ENCODE data around the gene CYP11A1.

Gene CYP11A1

DNA sequence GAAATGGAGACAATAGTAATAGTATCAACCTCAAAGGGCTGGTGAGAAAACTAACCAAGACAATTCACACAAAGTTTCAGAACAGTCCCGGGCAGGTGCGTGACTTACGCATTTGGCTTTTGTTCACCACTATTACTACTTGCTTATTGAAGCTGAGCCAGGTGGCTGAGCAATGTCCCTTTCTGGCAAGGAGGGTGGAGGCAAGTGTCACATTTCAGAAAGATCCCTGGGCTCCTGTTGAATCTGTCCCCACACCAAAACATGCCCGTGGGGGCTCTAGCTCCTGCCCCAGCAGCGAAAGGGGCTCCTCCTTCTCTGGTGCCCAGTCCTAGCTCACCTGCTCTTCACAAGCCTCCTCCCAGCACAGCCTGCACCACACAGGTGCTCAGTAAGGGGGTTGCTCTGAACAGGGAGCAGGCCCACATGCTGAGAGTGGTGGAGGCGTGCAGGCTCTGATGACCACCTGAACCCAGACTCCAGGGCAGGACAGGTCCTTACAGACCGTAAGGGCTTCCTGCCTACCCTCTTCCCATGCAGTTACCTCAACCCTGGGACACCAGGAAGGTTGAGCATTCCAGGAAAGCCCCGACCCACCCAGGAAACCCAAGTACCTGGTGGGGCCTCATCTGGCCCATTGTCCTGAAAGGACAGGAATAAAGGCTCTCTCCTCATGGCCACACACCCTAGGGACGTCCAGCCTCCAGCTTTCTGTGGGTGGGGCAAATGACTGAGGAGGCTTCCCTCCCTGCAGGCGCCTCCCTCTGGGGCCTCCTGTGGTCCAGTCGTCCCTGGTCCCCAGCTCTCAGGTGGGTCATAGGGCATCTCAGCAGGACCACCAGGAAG, 33.7 kb upstream of the CYP11A1 start:
- H3K4me1 ChIP-seq: no peaks in the 10 kb centered on the region
- no peaks in the 10 kb centered on the region for H3K9me3 ChIP-seq (ENCODE audit: control insufficient read depth, low read length)
- H3K4me3 ChIP-seq (ENCODE audit: low read depth, low read length): no peak overlapping the region
- no peaks in the 10 kb centered on the region for H3K27me3 ChIP-seq (ENCODE audit: control insufficient read depth, insufficient read depth, low read length)
- H2AFZ ChIP-seq: no peak overlapping the region
- no peaks in the 10 kb centered on the region for H3K79me2 ChIP-seq
- TF ChIP-seq, protein P1, sequence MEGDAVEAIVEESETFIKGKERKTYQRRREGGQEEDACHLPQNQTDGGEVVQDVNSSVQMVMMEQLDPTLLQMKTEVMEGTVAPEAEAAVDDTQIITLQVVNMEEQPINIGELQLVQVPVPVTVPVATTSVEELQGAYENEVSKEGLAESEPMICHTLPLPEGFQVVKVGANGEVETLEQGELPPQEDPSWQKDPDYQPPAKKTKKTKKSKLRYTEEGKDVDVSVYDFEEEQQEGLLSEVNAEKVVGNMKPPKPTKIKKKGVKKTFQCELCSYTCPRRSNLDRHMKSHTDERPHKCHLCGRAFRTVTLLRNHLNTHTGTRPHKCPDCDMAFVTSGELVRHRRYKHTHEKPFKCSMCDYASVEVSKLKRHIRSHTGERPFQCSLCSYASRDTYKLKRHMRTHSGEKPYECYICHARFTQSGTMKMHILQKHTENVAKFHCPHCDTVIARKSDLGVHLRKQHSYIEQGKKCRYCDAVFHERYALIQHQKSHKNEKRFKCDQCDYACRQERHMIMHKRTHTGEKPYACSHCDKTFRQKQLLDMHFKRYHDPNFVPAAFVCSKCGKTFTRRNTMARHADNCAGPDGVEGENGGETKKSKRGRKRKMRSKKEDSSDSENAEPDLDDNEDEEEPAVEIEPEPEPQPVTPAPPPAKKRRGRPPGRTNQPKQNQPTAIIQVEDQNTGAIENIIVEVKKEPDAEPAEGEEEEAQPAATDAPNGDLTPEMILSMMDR (IDR thresholded peaks at IDR 0.05): no peak
- H3K27ac ChIP-seq: no peak overlapping the region
- no peak overlapping the region for H3K4me2 ChIP-seq (ENCODE audit: low read length)
- no peaks in the 10 kb centered on the region for H3K36me3 ChIP-seq (ENCODE audit: control insufficient read depth, insufficient read depth, low read length)
- no peak overlapping the region for H3K9ac ChIP-seq

DNA sequence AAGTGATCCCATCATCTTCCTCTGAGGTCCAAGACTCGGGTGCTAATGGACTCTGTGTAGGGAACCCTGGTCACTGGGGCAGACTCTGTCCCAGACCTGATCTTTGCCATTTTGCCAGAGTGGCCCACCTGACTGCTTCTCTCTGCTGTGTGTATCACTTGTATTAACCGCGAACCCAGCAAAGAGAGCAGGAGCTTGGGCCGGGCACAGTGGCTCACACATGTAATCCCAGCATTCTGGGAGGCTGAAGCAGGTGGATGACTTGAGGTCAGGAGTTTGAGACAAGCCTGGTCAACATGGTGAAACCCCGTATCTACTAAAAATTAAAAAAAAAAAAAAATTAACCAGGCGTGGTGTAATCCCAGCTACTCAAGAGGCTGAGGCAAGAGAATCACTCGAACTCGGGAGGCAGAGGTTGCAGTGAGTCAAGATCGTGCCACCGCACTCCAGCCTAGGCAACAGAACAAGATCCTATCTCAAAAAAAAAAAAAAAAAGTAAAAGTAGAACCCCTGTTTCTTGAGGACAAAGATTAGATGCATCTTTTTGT, 32.9 kb upstream of the CYP11A1 start:
- no peaks in the 10 kb centered on the region for H3K79me2 ChIP-seq
- H2AFZ ChIP-seq: no peak overlapping the region
- no peak overlapping the region for H3K4me3 ChIP-seq (ENCODE audit: low read depth, low read length)
- H3K9ac ChIP-seq: no peak overlapping the region
- H3K36me3 ChIP-seq (ENCODE audit: control insufficient read depth, insufficient read depth, low read length): no peaks in the 10 kb centered on the region
- H3K4me1 ChIP-seq: no peaks in the 10 kb centered on the region
- no peaks in the 10 kb centered on the region for H3K27me3 ChIP-seq (ENCODE audit: control insufficient read depth, insufficient read depth, low read length)
- H3K27ac ChIP-seq: no peak overlapping the region
- TF ChIP-seq, protein P1 (IDR thresholded peaks at IDR 0.05): no peak
- H3K4me2 ChIP-seq (ENCODE audit: low read length): no peak overlapping the region
- H3K9me3 ChIP-seq (ENCODE audit: control insufficient read depth, low read length): no peaks in the 10 kb centered on the region

DNA sequence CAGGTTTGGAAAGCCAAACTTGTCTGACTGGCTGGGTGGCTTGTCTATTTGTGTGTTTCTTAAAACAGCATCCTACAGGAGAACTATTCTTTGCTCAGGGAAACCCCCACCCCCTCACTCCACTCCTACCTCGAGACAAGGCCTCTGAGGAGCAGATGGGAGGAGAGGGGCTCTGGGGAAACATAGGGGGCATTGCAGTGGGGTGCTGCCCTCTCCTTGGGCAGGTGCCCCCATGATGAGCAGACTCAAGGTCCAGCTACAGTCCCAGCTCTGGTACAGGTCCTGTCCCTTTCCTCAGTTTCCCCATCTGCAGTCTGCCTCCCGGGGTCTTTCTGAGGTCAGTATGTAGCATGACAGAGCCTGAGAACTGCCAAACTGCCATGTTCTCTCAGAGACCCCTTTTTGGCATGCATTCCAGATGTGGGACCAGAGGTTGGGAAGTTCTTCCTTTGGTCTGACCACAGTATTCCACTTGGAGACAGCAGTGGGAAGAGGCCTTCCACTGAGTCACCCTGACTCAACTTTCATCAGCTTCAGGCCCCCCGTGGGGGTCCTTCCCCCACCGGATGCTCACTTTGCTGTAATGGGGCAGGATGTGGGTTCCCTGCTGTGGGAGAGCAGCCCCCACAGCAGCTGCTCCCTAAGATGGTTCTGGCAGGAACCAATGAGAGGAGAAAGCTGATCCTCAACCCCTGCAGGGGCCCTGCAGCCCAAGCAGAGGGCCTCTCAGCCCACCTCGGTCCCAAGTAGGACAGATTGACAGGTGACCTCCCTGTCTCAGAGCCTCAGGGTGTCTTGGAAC, 32.3 kb upstream of the CYP11A1 start:
- H3K4me3 ChIP-seq (ENCODE audit: low read depth, low read length): no peak overlapping the region
- H3K27me3 ChIP-seq (ENCODE audit: control insufficient read depth, insufficient read depth, low read length): no peaks in the 10 kb centered on the region
- no peaks in the 10 kb centered on the region for H3K9me3 ChIP-seq (ENCODE audit: control insufficient read depth, low read length)
- H3K79me2 ChIP-seq: no peaks in the 10 kb centered on the region
- no peaks in the 10 kb centered on the region for H3K4me1 ChIP-seq
- no peaks in the 10 kb centered on the region for H3K36me3 ChIP-seq (ENCODE audit: control insufficient read depth, insufficient read depth, low read length)
- H2AFZ ChIP-seq: no peak overlapping the region
- no peak overlapping the region for H3K9ac ChIP-seq
- H3K4me2 ChIP-seq (ENCODE audit: low read length): no peak overlapping the region
- TF ChIP-seq, protein P1 (IDR thresholded peaks at IDR 0.05): no peak
- H3K27ac ChIP-seq: no peak overlapping the region

DNA sequence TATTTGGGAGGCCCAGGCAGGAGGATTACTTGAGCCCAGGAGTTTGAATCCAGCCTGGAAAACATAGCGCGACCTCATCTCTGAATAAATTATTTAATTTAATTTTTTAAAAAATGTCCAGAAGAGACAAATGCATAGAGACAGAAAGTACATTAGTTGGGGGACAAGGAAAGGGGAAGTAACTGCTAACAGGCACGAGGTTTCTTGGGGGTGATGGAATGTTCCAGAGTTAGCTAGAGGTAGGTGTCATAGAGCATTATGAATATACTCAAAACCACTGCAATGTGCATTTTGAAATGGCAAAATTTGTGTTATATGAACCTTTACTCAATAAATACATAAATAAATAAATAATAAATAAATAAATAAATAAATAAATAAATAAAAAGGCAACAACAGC, 31.7 kb upstream of the CYP11A1 start:
- no peak overlapping the region for H3K4me2 ChIP-seq (ENCODE audit: low read length)
- no peaks in the 10 kb centered on the region for H3K4me1 ChIP-seq
- H3K9me3 ChIP-seq (ENCODE audit: control insufficient read depth, low read length): no peaks in the 10 kb centered on the region
- H3K27ac ChIP-seq: no peak overlapping the region
- H3K9ac ChIP-seq: no peak overlapping the region
- no peaks in the 10 kb centered on the region for H3K27me3 ChIP-seq (ENCODE audit: control insufficient read depth, insufficient read depth, low read length)
- H3K36me3 ChIP-seq (ENCODE audit: control insufficient read depth, insufficient read depth, low read length): no peaks in the 10 kb centered on the region
- H2AFZ ChIP-seq: no peak overlapping the region
- H3K4me3 ChIP-seq (ENCODE audit: low read depth, low read length): no peak overlapping the region
- TF ChIP-seq, protein P1 (IDR thresholded peaks at IDR 0.05): no peak
- H3K79me2 ChIP-seq: no peaks in the 10 kb centered on the region
